Fibroblast of skin of scalp (primary cell): Measurements from ENCODE around the gene KCNJ18.
A peak's percentile ranks its signal among the peaks of the same experiment; 100 is the strongest.
"Not testable (repeated sequence)": the region's sequence is repeated elsewhere in the genome, so short reads cannot be mapped to it uniquely, and the experiment has no call there.

Experiments
- DNase-seq: peaks from one replicate; pipeline ENCODE4 v3.0.0-alpha.2; 2013

KCNJ18 gene

GRCh38 chr17:21686165-21687015 is 5.9 kb upstream of the KCNJ18 start:
- DNase-seq: no peak

GRCh38 chr17:21687136-21687953 is 5.0 kb upstream of the KCNJ18 start:
- DNase-seq: no peak

GRCh38 chr17:21688293-21688949 is 3.9 kb upstream of the KCNJ18 start:
- no peak for DNase-seq

GRCh38 chr17:21689604-21690003 is 2.7 kb upstream of the KCNJ18 start:
- DNase-seq: peak; percentile 86

- DNase-seq: not testable (repeated sequence)
These were observed 1.5 kb upstream of the KCNJ18 start for GRCh38 chr17:21690811-21691210.

GRCh38 chr17:21691481-21691880 is 842 bp upstream of the KCNJ18 start:
- not testable (repeated sequence) for DNase-seq

GRCh38 chr17:21692704-21693065 is 362 bp downstream of the KCNJ18 start:
- DNase-seq: not testable (repeated sequence)

- DNase-seq: not testable (repeated sequence)
These were observed 1.1 kb downstream of the KCNJ18 start for GRCh38 chr17:21693391-21693796.

- DNase-seq: not testable (repeated sequence)
These were observed 1.6 kb downstream of the KCNJ18 start for GRCh38 chr17:21693937-21694336.

GRCh38 chr17:21696227-21696626 is 3.9 kb downstream of the KCNJ18 start:
- DNase-seq: not testable (repeated sequence)

- DNase-seq: not testable (repeated sequence)
These were observed 4.7 kb downstream of the KCNJ18 start for GRCh38 chr17:21696842-21697507.

- not testable (repeated sequence) for DNase-seq
These were observed 5.2 kb downstream of the KCNJ18 start for GRCh38 chr17:21697508-21697860.

- not testable (repeated sequence) for DNase-seq
These were observed 6.2 kb downstream of the KCNJ18 start for GRCh38 chr17:21698437-21699075.

GRCh38 chr17:21699124-21699523 is 6.8 kb downstream of the KCNJ18 start:
- DNase-seq: not testable (repeated sequence)

- DNase-seq: not testable (repeated sequence)
These were observed 7.4 kb downstream of the KCNJ18 start for GRCh38 chr17:21699573-21700236.

GRCh38 chr17:21701090-21701489 is 8.8 kb downstream of the KCNJ18 start:
- DNase-seq: not testable (repeated sequence)

GRCh38 chr17:21702029-21702428 is 9.7 kb downstream of the KCNJ18 start:
- not testable (repeated sequence) for DNase-seq

- DNase-seq: not testable (repeated sequence)
These were observed 10.2 kb downstream of the KCNJ18 start for GRCh38 chr17:21702521-21702920.

GRCh38 chr17:21702940-21703640 is 10.8 kb downstream of the KCNJ18 start:
- DNase-seq: not testable (repeated sequence)
